Tibial nerve (tissue), 4 donors: ENCODE measurements around the gene LNP1. TPM values are rescaled to one million over a fixed set of nuclear protein-coding genes. Genes with fewer than 3 reads are reported as not detected.

Source experiments
- DNase-seq, 2 donors: peaks; one replicate each; pipeline ENCODE4 v3.0.0-alpha.2; 2019; ENCODE audit warnings: low spot score in 2 of 2
- H3K27ac ChIP-seq, 4 donors: fragments of 200-600 bp; sonication (generic) in 3 of 4; one replicate each; pipeline ENCODE4 v1.5.1; 2017 to 2019; ENCODE audit warnings: mild to moderate bottlenecking in 1 of 4
- H3K27me3 ChIP-seq, 2 donors: fragments of 200-600 bp; sonication (generic) in 1 of 2; one replicate each; pipeline versions ENCODE4 v1.5.1 to v1.6.0; 2017 to 2019
- H3K36me3 ChIP-seq, 3 donors: fragments of 200-600 bp; sonication (generic); one replicate each; pipeline ENCODE4 v1.5.1; 2018 to 2019
- H3K4me1 ChIP-seq, 4 donors: fragments of 200-600 bp; sonication (generic) in 3 of 4; one replicate each; pipeline ENCODE4 v1.5.1; 2017 to 2019
- H3K4me3 ChIP-seq, 4 donors: fragments of 200-600 bp; sonication (generic) in 3 of 4; one replicate each; pipeline ENCODE4 v1.5.1; 2017 to 2019; ENCODE audit warnings: mild to moderate bottlenecking in 1 of 4, moderate library complexity in 1 of 4
- H3K9me3 ChIP-seq, 4 donors: fragments of 200-600 bp; sonication (generic) in 3 of 4; one replicate each; pipeline ENCODE4 v1.5.1; 2017 to 2019
- EP300 ChIP-seq, 2 donors: sonication (generic); formaldehyde crosslinking; IDR thresholded peaks; one replicate each; pipeline ENCODE4 v1.6.1; 2017; ENCODE audit warnings: antibody characterized with exemption in 2 of 2, mild to moderate bottlenecking in 1 of 2
- POLR2A ChIP-seq, 2 donors: fragments of 450-650 bp; IDR thresholded peaks; one replicate each; pipeline ENCODE4 v1.6.1; 2017; ENCODE audit warnings: antibody characterized with exemption in 2 of 2, mild to moderate bottlenecking in 2 of 2, moderate library complexity in 2 of 2
- WGBS, 2 donors: methylation state at CpG; one replicate each; pipeline ENCODE4 v1.1.5; 2018; 5-methylcytosine and 5-hydroxymethylcytosine counted together
- total RNA-seq, 4 donors: library from RNA; depleted of rRNA; stranded (reverse); fragments of >200 nt; gene quantifications; one replicate each; pipeline ENCODE4 v1.1.0, GENCODE V29; 2016
- TF ChIP-seq, protein P1 (sequence below), 5 experiments: fragments of 200-600 bp in 3 of 5; fragments of 450-650 bp in 2 of 5; sonication (generic) in 3 of 5; IDR thresholded peaks; one replicate each; pipeline ENCODE4 v1.5.1; 2016 to 2019; ENCODE audit warnings: antibody characterized with exemption in 5 of 5, mild to moderate bottlenecking in 3 of 5, moderate library complexity in 2 of 5

Gene LNP1
- total RNA-seq, 4 donors from 2014 or later = 1.5 to 5.7 (median 4.9) TPM

GRCh38 chr3:100500320-100500880 lies 99.1 kb downstream of the LNP1 start:
- no peak for DNase-seq
- TF ChIP-seq, protein P1, sequence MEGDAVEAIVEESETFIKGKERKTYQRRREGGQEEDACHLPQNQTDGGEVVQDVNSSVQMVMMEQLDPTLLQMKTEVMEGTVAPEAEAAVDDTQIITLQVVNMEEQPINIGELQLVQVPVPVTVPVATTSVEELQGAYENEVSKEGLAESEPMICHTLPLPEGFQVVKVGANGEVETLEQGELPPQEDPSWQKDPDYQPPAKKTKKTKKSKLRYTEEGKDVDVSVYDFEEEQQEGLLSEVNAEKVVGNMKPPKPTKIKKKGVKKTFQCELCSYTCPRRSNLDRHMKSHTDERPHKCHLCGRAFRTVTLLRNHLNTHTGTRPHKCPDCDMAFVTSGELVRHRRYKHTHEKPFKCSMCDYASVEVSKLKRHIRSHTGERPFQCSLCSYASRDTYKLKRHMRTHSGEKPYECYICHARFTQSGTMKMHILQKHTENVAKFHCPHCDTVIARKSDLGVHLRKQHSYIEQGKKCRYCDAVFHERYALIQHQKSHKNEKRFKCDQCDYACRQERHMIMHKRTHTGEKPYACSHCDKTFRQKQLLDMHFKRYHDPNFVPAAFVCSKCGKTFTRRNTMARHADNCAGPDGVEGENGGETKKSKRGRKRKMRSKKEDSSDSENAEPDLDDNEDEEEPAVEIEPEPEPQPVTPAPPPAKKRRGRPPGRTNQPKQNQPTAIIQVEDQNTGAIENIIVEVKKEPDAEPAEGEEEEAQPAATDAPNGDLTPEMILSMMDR (IDR thresholded peaks at IDR 0.05) = no peak
- TF ChIP-seq EP300 (IDR thresholded peaks at IDR 0.05) (no peak), POLR2A (IDR thresholded peaks at IDR 0.05) (no peak)
- WGBS, 2 donors = 79 to 80% methylated on average over 8 of the region's 8 CpGs

DNA sequence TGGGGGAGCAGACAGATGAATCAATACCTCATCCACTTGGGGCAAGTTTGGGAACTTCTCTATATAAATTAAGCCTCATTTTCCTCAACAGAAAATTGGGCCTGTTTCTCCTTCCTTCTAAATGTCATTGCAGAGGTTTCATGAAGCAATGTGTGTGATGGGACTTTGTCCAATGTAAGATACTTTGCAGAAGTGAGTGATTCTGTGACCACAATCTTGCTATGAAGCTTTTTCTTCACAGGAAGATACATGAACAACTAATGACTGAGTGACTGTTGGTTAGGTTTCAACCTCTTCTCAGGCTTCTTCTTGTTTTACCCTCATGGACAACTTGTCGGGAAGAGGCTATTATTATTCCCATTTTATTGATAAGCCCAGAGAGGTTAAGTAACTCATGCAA lies 102.1 kb downstream of the LNP1 start:
- Histone ChIP-seq H3K36me3 (no peaks in the 10 kb centered on the region), H3K9me3 (peaks cover 0 to 22% (median 0%) of the 10 kb centered on the region in 4 donors), H3K27ac (no peak overlapping the region), H3K27me3 (no peaks in the 10 kb centered on the region), H3K4me3 (no peak overlapping the region), H3K4me1 (peaks cover 0 to 5% (median 0%) of the 10 kb centered on the region in 4 donors)
- no peak for DNase-seq
- WGBS, 2 donors = 79 to 94% methylated on average over 1 of the region's 1 CpG
- TF ChIP-seq, protein P1 (IDR thresholded peaks at IDR 0.05) = no peak
- TF ChIP-seq EP300 (IDR thresholded peaks at IDR 0.05) (no peak), POLR2A (IDR thresholded peaks at IDR 0.05) (no peak)

More at GRCh38 chr3:100500320-100500880, 99.1 kb downstream of the LNP1 start:
- peaks cover 0 to 4% (median 0%) of the 10 kb centered on the region in 4 donors for H3K9me3 ChIP-seq
- no peak overlapping the region for H3K4me3 ChIP-seq
- no peaks in the 10 kb centered on the region for H3K36me3 ChIP-seq
- H3K4me1 ChIP-seq = no peaks in the 10 kb centered on the region
- no peaks in the 10 kb centered on the region for H3K27me3 ChIP-seq
- no peak overlapping the region for H3K27ac ChIP-seq

Other genes with a start within 250 kb of the LNP1 start
- 10 to 100 TPM; 21.6 to 32.2 (median 28.2) TPM for gene TBC1D23, start 140.5 kb upstream of the LNP1 start, total RNA-seq
- 10 to 100 TPM; 32.9 to 43.5 (median 37.4) TPM for gene NIT2, start 66.8 kb upstream of the LNP1 start, total RNA-seq
- gene TOMM70, start 450 bp upstream of the LNP1 start, total RNA-seq = 10 to 100 TPM; 32.7 to 42.6 (median 38.7) TPM
- 10 to 100 TPM in 3 of 4 donors, 1 to 10 TPM in 1; 9.4 to 36.5 (median 14.0) TPM for gene TMEM45A, start 91.1 kb downstream of the LNP1 start, total RNA-seq
- under 1 TPM in 1 of 4 donors, not detected in 3; 0.42 TPM for gene ADGRG7, start 208.1 kb downstream of the LNP1 start, total RNA-seq